ENCODE results near the gene STX1B. TPM values are rescaled to one million over a fixed set of nuclear protein-coding genes. Genes with fewer than 3 reads are reported as not detected.
A peak's percentile ranks its signal among the peaks of the same experiment; 100 is the strongest.
"Not testable (repeated sequence)": the region's sequence is repeated elsewhere in the genome, so short reads cannot be mapped to it uniquely, and the experiment has no call there.

Gene STX1B
- total RNA-seq, 2 donors from 2014 or later, result 1.3 to 2.1 TPM

DNA sequence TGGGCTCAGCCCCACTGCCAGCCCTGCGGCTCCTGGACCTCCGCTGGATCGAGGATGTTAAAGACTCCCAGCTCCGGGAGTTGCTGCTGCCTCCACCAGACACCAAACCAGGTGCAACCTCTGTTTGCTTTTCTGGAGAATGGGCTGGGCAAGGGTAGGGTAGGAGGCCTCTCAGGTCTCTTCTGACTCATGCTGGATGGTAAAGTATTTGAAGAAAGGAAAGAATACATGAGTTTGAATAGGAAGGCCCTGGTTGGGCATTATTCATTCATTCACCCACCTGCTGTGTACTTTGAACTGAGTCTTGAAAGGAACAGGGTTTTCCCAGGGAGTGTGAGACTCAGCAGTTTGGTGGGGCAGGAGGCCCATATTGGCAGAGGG, 68.0 kb downstream of the STX1B start:
- TF ChIP-seq, protein P1, sequence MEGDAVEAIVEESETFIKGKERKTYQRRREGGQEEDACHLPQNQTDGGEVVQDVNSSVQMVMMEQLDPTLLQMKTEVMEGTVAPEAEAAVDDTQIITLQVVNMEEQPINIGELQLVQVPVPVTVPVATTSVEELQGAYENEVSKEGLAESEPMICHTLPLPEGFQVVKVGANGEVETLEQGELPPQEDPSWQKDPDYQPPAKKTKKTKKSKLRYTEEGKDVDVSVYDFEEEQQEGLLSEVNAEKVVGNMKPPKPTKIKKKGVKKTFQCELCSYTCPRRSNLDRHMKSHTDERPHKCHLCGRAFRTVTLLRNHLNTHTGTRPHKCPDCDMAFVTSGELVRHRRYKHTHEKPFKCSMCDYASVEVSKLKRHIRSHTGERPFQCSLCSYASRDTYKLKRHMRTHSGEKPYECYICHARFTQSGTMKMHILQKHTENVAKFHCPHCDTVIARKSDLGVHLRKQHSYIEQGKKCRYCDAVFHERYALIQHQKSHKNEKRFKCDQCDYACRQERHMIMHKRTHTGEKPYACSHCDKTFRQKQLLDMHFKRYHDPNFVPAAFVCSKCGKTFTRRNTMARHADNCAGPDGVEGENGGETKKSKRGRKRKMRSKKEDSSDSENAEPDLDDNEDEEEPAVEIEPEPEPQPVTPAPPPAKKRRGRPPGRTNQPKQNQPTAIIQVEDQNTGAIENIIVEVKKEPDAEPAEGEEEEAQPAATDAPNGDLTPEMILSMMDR (IDR thresholded peaks at IDR 0.05), result no peak
- H3K36me3 ChIP-seq, result peaks cover 18% of the 10 kb centered on the region
- no peak overlapping the region for H3K27ac ChIP-seq
- H3K4me1 ChIP-seq, result peaks cover 0 to 9% of the 10 kb centered on the region in 2 donors
- H3K4me3 ChIP-seq, result no peak overlapping the region
- DNase-seq (ENCODE audit: low spot score), result no peak
- no peaks in the 10 kb centered on the region for H3K27me3 ChIP-seq
- no peaks in the 10 kb centered on the region for H3K9me3 ChIP-seq

DNA sequence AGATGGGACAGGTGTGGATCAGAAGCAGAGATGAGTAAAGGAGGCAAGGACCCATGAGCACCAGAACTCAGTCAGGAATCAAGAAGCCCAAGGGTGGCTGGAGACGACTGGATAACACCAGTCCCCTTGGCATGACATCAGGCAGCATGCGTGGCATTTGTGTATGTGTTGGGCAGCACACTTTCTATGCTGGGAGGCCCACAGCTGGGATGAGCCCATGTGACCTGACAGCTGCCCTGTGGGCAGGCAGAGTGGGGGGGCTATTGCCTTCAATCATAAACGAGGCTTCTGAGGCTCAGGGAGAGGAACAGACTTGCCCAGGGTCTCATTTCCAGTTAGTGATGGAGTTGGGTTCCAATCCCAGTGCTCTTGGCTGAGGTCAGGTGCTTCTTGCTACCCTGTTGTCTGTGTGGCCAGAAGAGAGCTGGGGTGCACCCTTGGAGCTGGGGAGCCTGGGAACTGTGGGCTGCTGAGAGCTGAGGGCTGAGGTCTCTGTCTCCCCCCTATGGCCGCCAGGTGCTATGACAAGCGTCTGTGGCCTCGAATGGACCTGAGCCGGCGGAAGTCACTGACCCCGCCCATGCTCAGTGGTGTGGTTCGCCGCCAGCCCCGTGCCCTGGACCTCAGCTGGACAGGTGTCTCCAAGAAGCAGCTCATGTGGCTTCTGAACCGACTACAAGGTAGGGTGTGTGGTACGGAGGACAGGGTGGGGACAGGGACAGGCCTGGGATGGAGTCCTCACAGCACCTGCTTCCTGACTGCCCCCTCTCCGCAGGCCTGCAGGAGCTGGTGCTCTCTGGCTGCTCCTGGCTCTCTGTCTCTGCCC, 68.6 kb downstream of the STX1B start:
- peaks cover 18% of the 10 kb centered on the region for H3K36me3 ChIP-seq
- H3K27ac ChIP-seq, result no peak overlapping the region
- H3K9me3 ChIP-seq, result no peaks in the 10 kb centered on the region
- no peaks in the 10 kb centered on the region for H3K27me3 ChIP-seq
- H3K4me1 ChIP-seq, result peaks cover 0 to 9% of the 10 kb centered on the region in 2 donors
- no peak overlapping the region for H3K4me3 ChIP-seq
- DNase-seq (ENCODE audit: low spot score), result peak; percentile 77
- TF ChIP-seq, protein P1 (IDR thresholded peaks at IDR 0.05), result peak; percentile 88 to 92

DNA sequence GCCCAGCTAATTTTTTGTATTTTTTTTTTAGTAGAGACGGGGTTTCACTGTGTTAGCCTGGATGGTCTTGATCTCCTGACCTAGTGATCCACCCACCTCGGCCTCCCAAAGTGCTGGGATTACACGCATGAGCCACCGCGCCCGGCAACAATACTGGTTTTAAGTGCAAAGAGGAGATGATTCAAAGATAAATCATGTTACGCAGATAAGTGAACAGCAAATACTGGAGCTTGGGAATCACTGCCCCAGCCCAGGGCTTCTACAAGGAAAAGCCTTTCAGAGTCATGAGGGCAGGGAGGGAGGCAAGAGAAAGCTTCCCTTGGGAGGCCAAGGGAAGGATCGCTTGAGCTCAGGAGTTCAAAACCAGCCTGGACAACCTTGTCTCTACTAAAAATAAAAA, 70.9 kb downstream of the STX1B start:
- DNase-seq (ENCODE audit: low spot score); H3K4me1 ChIP-seq; H3K27ac ChIP-seq; H3K9me3 ChIP-seq; H3K27me3 ChIP-seq; H3K4me3 ChIP-seq: not testable (repeated sequence)
- H3K36me3 ChIP-seq, result peaks cover 17% of the 10 kb centered on the region

Other genes with a start within 250 kb of the STX1B start
- under 1 TPM; 0.37 to 0.83 TPM for gene CFAP119, start 248.6 kb downstream of the STX1B start, total RNA-seq
- 10 to 100 TPM; 48.5 to 59.5 TPM for gene RNF40, start 248.3 kb downstream of the STX1B start, total RNA-seq
- 10 to 100 TPM; 21.2 to 22.9 TPM for gene ZNF629, start 223.4 kb downstream of the STX1B start, total RNA-seq
- gene BCL7C, start 116.6 kb downstream of the STX1B start, total RNA-seq, result 10 to 100 TPM; 21.1 to 35.1 TPM
- 1 to 10 TPM; 6.5 to 7.6 TPM for gene CTF1, start 114.0 kb downstream of the STX1B start, total RNA-seq
- 1 to 10 TPM; 5.7 to 7.9 TPM for gene FBXL19, start 87.1 kb downstream of the STX1B start, total RNA-seq
- gene ORAI3, start 61.6 kb downstream of the STX1B start, total RNA-seq, result 10 to 100 TPM; 22.4 to 23.0 TPM
- gene SETD1A, start 52.9 kb downstream of the STX1B start, total RNA-seq, result 1 to 10 TPM; 3.8 to 8.6 TPM
- 1 to 10 TPM; 6.0 to 8.5 TPM for gene HSD3B7, start 25.4 kb downstream of the STX1B start, total RNA-seq
- gene STX4, start 22.9 kb upstream of the STX1B start, total RNA-seq, result 10 to 100 TPM; 17.1 to 23.8 TPM
- gene ZNF668, start 63.6 kb upstream of the STX1B start, total RNA-seq, result 1 to 10 TPM; 7.4 to 9.2 TPM
- 10 to 100 TPM in 1 of 2 donors, 1 to 10 TPM in 1; 6.2 to 10.8 TPM for gene ZNF646, start 63.8 kb upstream of the STX1B start, total RNA-seq
- gene PRSS53, start 78.3 kb upstream of the STX1B start, total RNA-seq, result under 1 TPM; 0.15 to 0.43 TPM
- gene VKORC1, start 84.2 kb upstream of the STX1B start, total RNA-seq, result 10 to 100 TPM; 64.9 to 71.8 TPM
- 10 to 100 TPM; 52.0 to 62.3 TPM for gene BCKDK, start 97.7 kb upstream of the STX1B start, total RNA-seq
- gene KAT8, start 107.0 kb upstream of the STX1B start, total RNA-seq, result 10 to 100 TPM; 58.0 to 64.3 TPM
- 1 to 10 TPM in 1 of 2 donors, not detected in 1; 2.4 TPM for gene PRSS8, start 125.1 kb upstream of the STX1B start, total RNA-seq
- 1 to 10 TPM; 1.3 to 1.9 TPM for gene PRSS36, start 139.4 kb upstream of the STX1B start, total RNA-seq
- 10 to 100 TPM; 16.9 to 34.3 TPM for gene FUS, start 169.5 kb upstream of the STX1B start, total RNA-seq
- 10 to 100 TPM in 1 of 2 donors, 1 to 10 TPM in 1; 7.9 to 13.8 TPM for gene PYCARD, start 192.1 kb upstream of the STX1B start, total RNA-seq
- under 1 TPM; 0.04 to 0.11 TPM for gene TRIM72, start 203.5 kb upstream of the STX1B start, total RNA-seq
- gene PYDC1, start 206.5 kb upstream of the STX1B start, total RNA-seq, result not detected
- gene ITGAM, start 249.3 kb upstream of the STX1B start, total RNA-seq, result 10 to 100 TPM in 1 of 2 donors, 1 to 10 TPM in 1; 2.1 to 15.4 TPM